ENCODE measurements around the gene IVL. TPM values are rescaled to one million over a fixed set of nuclear protein-coding genes. Genes with fewer than 3 reads are reported as not detected.

The IVL gene
- total RNA-seq, 1 donor from 2014 or later: not detected

- Mint-ChIP-seq H3K9me3 (no peaks in the 10 kb centered on the region), H3K27ac (no peak overlapping the region), H3K27me3 (ENCODE audit: insufficient read depth, low read depth) (no peaks in the 10 kb centered on the region), H3K4me3 (no peak overlapping the region), H3K4me1 (no peaks in the 10 kb centered on the region), H3K36me3 (no peaks in the 10 kb centered on the region)
- Histone ChIP-seq H3K27me3 (no peaks in the 10 kb centered on the region), H3K4me2 (no peak overlapping the region), H4K20me1 (ENCODE audit: low read depth) (no peaks in the 10 kb centered on the region), H3K9ac (no peak overlapping the region), H2AFZ (replicated peaks) (no peak overlapping the region), H3K27ac (no peak overlapping the region), H3K4me1 (no peaks in the 10 kb centered on the region), H3K4me3 (no peak overlapping the region), H3K9me3 (ENCODE audit: low read depth) (peaks cover 5% of the 10 kb centered on the region), H3F3A (ENCODE audit: low read depth) (no peaks in the 10 kb centered on the region), H3K36me3 (no peaks in the 10 kb centered on the region), H3K79me2 (ENCODE audit: low read depth) (no peaks in the 10 kb centered on the region)
- TF ChIP-seq EZH2 (IDR thresholded peaks at IDR 0.05): no peak
- no peak for TF ChIP-seq EZH2phosphoT487 (IDR thresholded peaks at IDR 0.05)
- TF ChIP-seq CTCF (IDR thresholded peaks at IDR 0.05): no peak
- DNase-seq (ENCODE audit: low spot score): no peak
These were observed 52.2 kb downstream of the IVL start for GRCh38 chr1:152960452-152961044.

Other genes starting within 250 kb of the IVL start
- gene LCE2D, start 245.2 kb upstream of the IVL start, total RNA-seq (ENCODE audit: low replicate concordance): not detected in 2 replicates
- not detected in 2 replicates for gene LCE2C, start 233.3 kb upstream of the IVL start, total RNA-seq (ENCODE audit: low replicate concordance)
- gene LCE2B, start 222.4 kb upstream of the IVL start, total RNA-seq (ENCODE audit: low replicate concordance): not detected in 2 replicates
- gene LCE2A, start 210.2 kb upstream of the IVL start, total RNA-seq (ENCODE audit: low replicate concordance): not detected in 2 replicates
- not detected in 2 replicates for gene LCE4A, start 200.4 kb upstream of the IVL start, total RNA-seq (ENCODE audit: low replicate concordance)
- gene KPRP, start 150.5 kb upstream of the IVL start, total RNA-seq (ENCODE audit: low replicate concordance): not detected in 2 replicates
- gene LCE1F, start 133.4 kb upstream of the IVL start, total RNA-seq (ENCODE audit: low replicate concordance): not detected in 2 replicates
- gene LCE1E, start 122.3 kb upstream of the IVL start, total RNA-seq (ENCODE audit: low replicate concordance): not detected in 2 replicates
- not detected in 2 replicates for gene LCE1D, start 111.8 kb upstream of the IVL start, total RNA-seq (ENCODE audit: low replicate concordance)
- gene LCE1C, start 101.9 kb upstream of the IVL start, total RNA-seq (ENCODE audit: low replicate concordance): not detected in 2 replicates
- not detected in 2 replicates for gene LCE1B, start 96.6 kb upstream of the IVL start, total RNA-seq (ENCODE audit: low replicate concordance)
- not detected in 2 replicates for gene LCE1A, start 81.1 kb upstream of the IVL start, total RNA-seq (ENCODE audit: low replicate concordance)
- gene LCE6A, start 65.7 kb upstream of the IVL start, total RNA-seq (ENCODE audit: low replicate concordance): not detected in 2 replicates
- gene LCE7A, start 48.5 kb upstream of the IVL start, total RNA-seq (ENCODE audit: low replicate concordance): not detected in 2 replicates
- gene SMCP, start 30.2 kb upstream of the IVL start, total RNA-seq (ENCODE audit: low replicate concordance): not detected in 2 replicates
- not detected in 2 replicates for gene SPRR5, start 38.7 kb downstream of the IVL start, total RNA-seq (ENCODE audit: low replicate concordance)
- not detected in 2 replicates for gene SPRR4, start 62.1 kb downstream of the IVL start, total RNA-seq (ENCODE audit: low replicate concordance)
- gene SPRR1A, start 75.5 kb downstream of the IVL start, total RNA-seq (ENCODE audit: low replicate concordance): not detected in 2 replicates
- gene SPRR3, start 93.2 kb downstream of the IVL start, total RNA-seq (ENCODE audit: low replicate concordance): not detected in 2 replicates
- gene SPRR1B, start 122.7 kb downstream of the IVL start, total RNA-seq (ENCODE audit: low replicate concordance): not detected in 2 replicates
- gene SPRR2D, start 132.6 kb downstream of the IVL start, total RNA-seq (ENCODE audit: low replicate concordance): not detected in 2 replicates
- not detected in 2 replicates for gene SPRR2A, start 149.0 kb downstream of the IVL start, total RNA-seq (ENCODE audit: low replicate concordance)
- gene SPRR2B, start 163.1 kb downstream of the IVL start, total RNA-seq (ENCODE audit: low replicate concordance): not detected in 2 replicates
- not detected in 2 replicates for gene SPRR2E, start 186.0 kb downstream of the IVL start, total RNA-seq (ENCODE audit: low replicate concordance)
- not detected in 2 replicates for gene SPRR2F, start 205.0 kb downstream of the IVL start, total RNA-seq (ENCODE audit: low replicate concordance)
- not detected in 2 replicates for gene SPRR2G, start 242.3 kb downstream of the IVL start, total RNA-seq (ENCODE audit: low replicate concordance)

Measured in neural progenitor cell (in vitro differentiated cells).